Measurements from ENCODE around the gene MGP.

Gene MGP

GRCh38 chr12:14921218-14921617 lies 35.6 kb upstream of the MGP start:
- H3K27me3 ChIP-seq (replicated peaks; ENCODE audit: control insufficient read depth, insufficient read depth, low read length, poor library complexity, severe bottlenecking), result no peaks in the 10 kb centered on the region
- no peak overlapping the region for H3K4me3 ChIP-seq (ENCODE audit: insufficient read depth, low read depth, low read length, poor library complexity, severe bottlenecking)
- DNase-seq, result no peak
- no peaks in the 10 kb centered on the region for H3K4me1 ChIP-seq (ENCODE audit: control insufficient read depth, insufficient read depth, low read length, poor library complexity, severe bottlenecking)
- H3K36me3 ChIP-seq (ENCODE audit: control insufficient read depth, insufficient read depth, low read length), result peaks cover 44% of the 10 kb centered on the region
- no peak overlapping the region for H3K27ac ChIP-seq (ENCODE audit: insufficient read depth, low read length, poor library complexity, severe bottlenecking)
- no peaks in the 10 kb centered on the region for H3K9me3 ChIP-seq (ENCODE audit: control insufficient read depth, low read length)

- H3K4me3 ChIP-seq (ENCODE audit: insufficient read depth, low read depth, low read length, poor library complexity, severe bottlenecking), result no peak overlapping the region
- no peaks in the 10 kb centered on the region for H3K4me1 ChIP-seq (ENCODE audit: control insufficient read depth, insufficient read depth, low read length, poor library complexity, severe bottlenecking)
- H3K9me3 ChIP-seq (ENCODE audit: control insufficient read depth, low read length), result no peaks in the 10 kb centered on the region
- peaks cover 45% of the 10 kb centered on the region for H3K36me3 ChIP-seq (ENCODE audit: control insufficient read depth, insufficient read depth, low read length)
- H3K27me3 ChIP-seq (replicated peaks; ENCODE audit: control insufficient read depth, insufficient read depth, low read length, poor library complexity, severe bottlenecking), result no peaks in the 10 kb centered on the region
- DNase-seq, result no peak
- H3K27ac ChIP-seq (ENCODE audit: insufficient read depth, low read length, poor library complexity, severe bottlenecking), result no peak overlapping the region
Observed at GRCh38 chr12:14920475-14921126, 34.9 kb upstream of the MGP start.

GRCh38 chr12:14919455-14919854 lies 33.8 kb upstream of the MGP start:
- Histone ChIP-seq H3K36me3 (ENCODE audit: control insufficient read depth, insufficient read depth, low read length) (peaks cover 56% of the 10 kb centered on the region), H3K4me1 (ENCODE audit: control insufficient read depth, insufficient read depth, low read length, poor library complexity, severe bottlenecking) (no peaks in the 10 kb centered on the region), H3K9me3 (ENCODE audit: control insufficient read depth, low read length) (no peaks in the 10 kb centered on the region), H3K4me3 (ENCODE audit: insufficient read depth, low read depth, low read length, poor library complexity, severe bottlenecking) (no peak overlapping the region), H3K27ac (ENCODE audit: insufficient read depth, low read length, poor library complexity, severe bottlenecking) (no peak overlapping the region), H3K27me3 (replicated peaks; ENCODE audit: control insufficient read depth, insufficient read depth, low read length, poor library complexity, severe bottlenecking) (no peaks in the 10 kb centered on the region)
- DNase-seq, result no peak

- no peaks in the 10 kb centered on the region for H3K4me1 ChIP-seq (ENCODE audit: control insufficient read depth, insufficient read depth, low read length, poor library complexity, severe bottlenecking)
- peaks cover 69% of the 10 kb centered on the region for H3K36me3 ChIP-seq (ENCODE audit: control insufficient read depth, insufficient read depth, low read length)
- no peaks in the 10 kb centered on the region for H3K27me3 ChIP-seq (replicated peaks; ENCODE audit: control insufficient read depth, insufficient read depth, low read length, poor library complexity, severe bottlenecking)
- no peak overlapping the region for H3K4me3 ChIP-seq (ENCODE audit: insufficient read depth, low read depth, low read length, poor library complexity, severe bottlenecking)
- H3K9me3 ChIP-seq (ENCODE audit: control insufficient read depth, low read length), result no peaks in the 10 kb centered on the region
- no peak overlapping the region for H3K27ac ChIP-seq (ENCODE audit: insufficient read depth, low read length, poor library complexity, severe bottlenecking)
- DNase-seq, result no peak
Observed at GRCh38 chr12:14915736-14916135, 30.1 kb upstream of the MGP start.

- Histone ChIP-seq H3K4me3 (ENCODE audit: insufficient read depth, low read depth, low read length, poor library complexity, severe bottlenecking) (no peak overlapping the region), H3K4me1 (ENCODE audit: control insufficient read depth, insufficient read depth, low read length, poor library complexity, severe bottlenecking) (no peaks in the 10 kb centered on the region), H3K27ac (ENCODE audit: insufficient read depth, low read length, poor library complexity, severe bottlenecking) (no peak overlapping the region), H3K36me3 (ENCODE audit: control insufficient read depth, insufficient read depth, low read length) (peaks cover 48% of the 10 kb centered on the region), H3K27me3 (replicated peaks; ENCODE audit: control insufficient read depth, insufficient read depth, low read length, poor library complexity, severe bottlenecking) (no peaks in the 10 kb centered on the region), H3K9me3 (ENCODE audit: control insufficient read depth, low read length) (no peaks in the 10 kb centered on the region)
- no peak for DNase-seq
Observed at GRCh38 chr12:14913381-14913781, 27.7 kb upstream of the MGP start.

- no peak for DNase-seq
- H3K4me1 ChIP-seq (ENCODE audit: control insufficient read depth, insufficient read depth, low read length, poor library complexity, severe bottlenecking), result no peaks in the 10 kb centered on the region
- no peak overlapping the region for H3K27ac ChIP-seq (ENCODE audit: insufficient read depth, low read length, poor library complexity, severe bottlenecking)
- H3K4me3 ChIP-seq (ENCODE audit: insufficient read depth, low read depth, low read length, poor library complexity, severe bottlenecking), result no peak overlapping the region
- no peaks in the 10 kb centered on the region for H3K9me3 ChIP-seq (ENCODE audit: control insufficient read depth, low read length)
- peaks cover 29% of the 10 kb centered on the region for H3K36me3 ChIP-seq (ENCODE audit: control insufficient read depth, insufficient read depth, low read length)
- H3K27me3 ChIP-seq (replicated peaks; ENCODE audit: control insufficient read depth, insufficient read depth, low read length, poor library complexity, severe bottlenecking), result no peaks in the 10 kb centered on the region
Observed at GRCh38 chr12:14911131-14911530, 25.5 kb upstream of the MGP start.

- Histone ChIP-seq H3K27ac (ENCODE audit: insufficient read depth, low read length, poor library complexity, severe bottlenecking) (no peak overlapping the region), H3K4me3 (ENCODE audit: insufficient read depth, low read depth, low read length, poor library complexity, severe bottlenecking) (no peak overlapping the region), H3K36me3 (ENCODE audit: control insufficient read depth, insufficient read depth, low read length) (peaks cover 25% of the 10 kb centered on the region), H3K4me1 (ENCODE audit: control insufficient read depth, insufficient read depth, low read length, poor library complexity, severe bottlenecking) (no peaks in the 10 kb centered on the region), H3K9me3 (ENCODE audit: control insufficient read depth, low read length) (no peaks in the 10 kb centered on the region), H3K27me3 (replicated peaks; ENCODE audit: control insufficient read depth, insufficient read depth, low read length, poor library complexity, severe bottlenecking) (no peaks in the 10 kb centered on the region)
- DNase-seq, result no peak
Observed at GRCh38 chr12:14910090-14910915, 24.6 kb upstream of the MGP start.

GRCh38 chr12:14907953-14908352 lies 22.3 kb upstream of the MGP start:
- H3K4me3 ChIP-seq (ENCODE audit: insufficient read depth, low read depth, low read length, poor library complexity, severe bottlenecking), result no peak overlapping the region
- H3K27me3 ChIP-seq (replicated peaks; ENCODE audit: control insufficient read depth, insufficient read depth, low read length, poor library complexity, severe bottlenecking), result no peaks in the 10 kb centered on the region
- no peak overlapping the region for H3K27ac ChIP-seq (ENCODE audit: insufficient read depth, low read length, poor library complexity, severe bottlenecking)
- H3K9me3 ChIP-seq (ENCODE audit: control insufficient read depth, low read length), result no peaks in the 10 kb centered on the region
- DNase-seq, result no peak
- no peaks in the 10 kb centered on the region for H3K4me1 ChIP-seq (ENCODE audit: control insufficient read depth, insufficient read depth, low read length, poor library complexity, severe bottlenecking)
- peaks cover 2% of the 10 kb centered on the region for H3K36me3 ChIP-seq (ENCODE audit: control insufficient read depth, insufficient read depth, low read length)

- no peaks in the 10 kb centered on the region for H3K27me3 ChIP-seq (replicated peaks; ENCODE audit: control insufficient read depth, insufficient read depth, low read length, poor library complexity, severe bottlenecking)
- H3K36me3 ChIP-seq (ENCODE audit: control insufficient read depth, insufficient read depth, low read length), result no peaks in the 10 kb centered on the region
- no peak overlapping the region for H3K4me3 ChIP-seq (ENCODE audit: insufficient read depth, low read depth, low read length, poor library complexity, severe bottlenecking)
- H3K4me1 ChIP-seq (ENCODE audit: control insufficient read depth, insufficient read depth, low read length, poor library complexity, severe bottlenecking), result no peaks in the 10 kb centered on the region
- no peak overlapping the region for H3K27ac ChIP-seq (ENCODE audit: insufficient read depth, low read length, poor library complexity, severe bottlenecking)
- no peak for DNase-seq
- no peaks in the 10 kb centered on the region for H3K9me3 ChIP-seq (ENCODE audit: control insufficient read depth, low read length)
Observed at GRCh38 chr12:14906114-14906513, 20.5 kb upstream of the MGP start.

- DNase-seq, result no peak
- Histone ChIP-seq H3K9me3 (ENCODE audit: control insufficient read depth, low read length) (no peaks in the 10 kb centered on the region), H3K4me3 (ENCODE audit: insufficient read depth, low read depth, low read length, poor library complexity, severe bottlenecking) (no peak overlapping the region), H3K4me1 (ENCODE audit: control insufficient read depth, insufficient read depth, low read length, poor library complexity, severe bottlenecking) (no peaks in the 10 kb centered on the region), H3K27ac (ENCODE audit: insufficient read depth, low read length, poor library complexity, severe bottlenecking) (no peak overlapping the region), H3K27me3 (replicated peaks; ENCODE audit: control insufficient read depth, insufficient read depth, low read length, poor library complexity, severe bottlenecking) (no peaks in the 10 kb centered on the region), H3K36me3 (ENCODE audit: control insufficient read depth, insufficient read depth, low read length) (no peaks in the 10 kb centered on the region)
Observed at GRCh38 chr12:14905269-14906004, 19.8 kb upstream of the MGP start.

All from effector memory CD4-positive, alpha-beta T cell (primary cell).